GM13976 (cell line): ENCODE results near the gene APH1B.

Source experiments
- DNase-seq: peaks from one replicate; pipeline ENCODE4 v3.0.0; 2012; ENCODE audit warnings: low spot score
- CTCF ChIP-seq: IDR thresholded peaks from 2 replicates; pipeline ENCODE4 v1.5.1; 2012; ENCODE audit warnings: borderline replicate concordance, mild to moderate bottlenecking; ENCODE audit not compliant: insufficient read depth; ENCODE audit errors: extremely low read depth, missing control alignments, control extremely low read depth
- in situ Hi-C: fragments of 300-500 bp; cut with MboI; formaldehyde crosslinking; loops from one replicate; pipeline ENCODE4 v1.12.0; 2022; ENCODE audit warnings: low sequenced_read_pairs, mixed read lengths, inconsistent platforms; ENCODE audit not compliant: unreplicated experiment

The APH1B gene

GRCh38 chr15:63241316-63241715, 36.1 kb upstream of the APH1B start:
- in situ Hi-C loops: no loop called here
- TF ChIP-seq CTCF: no peak
- DNase-seq: no peak

GRCh38 chr15:63243101-63243500, 34.3 kb upstream of the APH1B start:
- no peak for TF ChIP-seq CTCF
- no peak for DNase-seq
- in situ Hi-C loops: no loop called here

- in situ Hi-C loops: no loop called here
- no peak for DNase-seq
- TF ChIP-seq CTCF: no peak
Measured at GRCh38 chr15:63243776-63244175, 33.6 kb upstream of the APH1B start.

GRCh38 chr15:63244399-63244798, 33.0 kb upstream of the APH1B start:
- no peak for TF ChIP-seq CTCF
- in situ Hi-C loops: no loop called here
- no peak for DNase-seq

GRCh38 chr15:63244976-63245645, 32.3 kb upstream of the APH1B start:
- TF ChIP-seq CTCF: no peak

GRCh38 chr15:63246691-63247469, 30.5 kb upstream of the APH1B start:
- TF ChIP-seq CTCF: no peak
- in situ Hi-C loops: no loop called here
- DNase-seq: no peak

More at GRCh38 chr15:63244976-63245645, 32.3 kb upstream of the APH1B start:
- in situ Hi-C loops: no loop called here
- DNase-seq: no peak
